Right lobe of liver (tissue), 6 donors: ENCODE measurements around the gene IL25. TPM values are rescaled to one million over a fixed set of nuclear protein-coding genes. Genes with fewer than 3 reads are reported as not detected.
"Not testable (repeated sequence)": the region's sequence is repeated elsewhere in the genome, so short reads cannot be mapped to it uniquely, and the experiment has no call there.

ENCODE experiments used
- ATAC-seq, 4 donors: fragments of 200-7000 bp; cut with Tn5 transposase; one replicate each; pipeline ENCODE4 v1.9.1; 2020; ENCODE audit warnings: mild to moderate bottlenecking in 4 of 4, moderate library complexity in 4 of 4
- DNase-seq, 3 donors: peaks; one replicate each; pipeline ENCODE4 v3.0.0-alpha.2; 2020
- H3K27ac ChIP-seq, 3 donors: fragments of 200-600 bp; one replicate each; pipeline ENCODE4 v1.8.0; 2022
- H3K27me3 ChIP-seq, 2 donors: fragments of 200-600 bp; one replicate each; pipeline ENCODE4 v1.8.0; 2022
- H3K36me3 ChIP-seq, 4 donors: fragments of 200-600 bp; sonication (generic) in 1 of 4; one replicate each; pipeline versions ENCODE4 v1.5.1 to v1.8.0; 2017 to 2022; ENCODE audit warnings: control low read depth in 1 of 4
- H3K4me1 ChIP-seq, 4 donors: fragments of 200-600 bp; sonication (generic) in 1 of 4; one replicate each; pipeline versions ENCODE4 v1.5.1 to v1.8.0; 2017 to 2022; ENCODE audit warnings: control low read depth in 1 of 4
- H3K4me3 ChIP-seq, 3 donors: fragments of 200-600 bp; one replicate each; pipeline ENCODE4 v1.8.0; 2022
- H3K9me3 ChIP-seq, 4 donors: fragments of 200-600 bp; sonication (generic) in 1 of 4; one replicate each; pipeline versions ENCODE4 v1.5.1 to v1.8.0; 2017 to 2022; ENCODE audit warnings: control low read depth in 1 of 4
- POLR2A ChIP-seq: fragments of 450-650 bp; IDR thresholded peaks from one replicate; pipeline ENCODE4 v1.6.1; 2017; ENCODE audit warnings: antibody characterized with exemption, mild to moderate bottlenecking
- WGBS: methylation state at CpG from one replicate; pipeline ENCODE4 v1.1.6; 2018; ENCODE audit warnings: low coverage, low lambda C conversion rate; ENCODE audit not compliant: insufficient coverage; ENCODE audit errors: missing lambda C conversion rate; 5-methylcytosine and 5-hydroxymethylcytosine counted together
- intact Hi-C, 2 donors: fragments of 100-400 bp; cut with DNase I; formaldehyde crosslinking; loops; one replicate each; pipeline versions ENCODE4 v1.11.2 to v1.14.1; 2022
- total RNA-seq, 6 experiments: library from RNA; depleted of rRNA in 2 of 6; stranded (reverse); fragments of >200 nt in 2 of 6; fragmentation: NEBNext Ultra II Directional in 3 of 6; extraction: Animal tissue kit (Norgen Biotek cat#: 25700) in 3 of 6; gene quantifications; one replicate each; pipeline versions ENCODE4 v1.1.0 to v1.2.4, GENCODE V29; 2016 to 2023
- TF ChIP-seq, protein P1 (sequence below), 4 donors: fragments of 200-600 bp in 3 of 4; fragments of 450-650 bp in 1 of 4; IDR thresholded peaks; one replicate each; pipeline versions ENCODE4 v1.5.1 to v1.8.0; 2016 to 2022; ENCODE audit warnings: antibody characterized with exemption in 4 of 4, mild to moderate bottlenecking in 2 of 4
- donor health status: DM: no; HTN: yes; CAD: no.
- donor health status: DM: no; HTN: no; CAD: no.
- donor health status: DM: no; HTN: no; CAD: no.
- donor health status: DM: no; HTN: yes; CAD: no.
- donor health status: DM: no; HTN: yes; CAD: no.

IL25 gene
- total RNA-seq, 6 experiments from 2014 or later: not detected

DNA sequence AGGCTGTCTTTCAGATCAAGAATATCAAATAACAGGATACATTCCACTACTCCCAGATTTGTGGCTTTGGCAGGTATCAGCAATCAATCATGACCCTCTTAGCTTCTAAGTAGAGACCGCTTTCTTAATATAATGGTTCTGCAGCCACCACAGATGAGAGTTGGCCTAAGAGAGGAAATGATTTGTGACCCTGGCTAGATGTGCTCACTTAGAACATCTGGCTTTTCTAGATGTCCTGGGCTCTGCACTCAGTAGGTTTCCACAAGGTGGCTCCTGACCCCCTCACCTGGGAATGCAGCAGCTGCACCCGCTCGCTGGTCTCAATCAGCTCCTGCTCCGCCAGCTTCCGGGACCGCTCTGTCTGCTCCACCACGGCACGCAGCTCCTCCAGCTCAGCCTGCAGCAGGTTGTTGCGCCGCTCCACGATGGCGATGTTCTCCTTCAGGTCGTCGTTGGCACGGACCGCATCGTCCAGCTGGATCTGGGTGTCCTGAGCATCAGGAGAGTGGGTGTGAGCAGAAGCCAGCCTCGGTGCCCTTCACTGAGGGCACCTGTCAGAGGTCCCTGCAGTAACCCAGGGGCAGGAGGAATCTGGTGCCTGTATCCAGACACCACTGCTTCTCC is 13.1 kb downstream of the IL25 start:
- DNase-seq (no peak), ATAC-seq (no peak)
- 72% methylated on average over 6 of the region's 18 CpGs for WGBS

DNA sequence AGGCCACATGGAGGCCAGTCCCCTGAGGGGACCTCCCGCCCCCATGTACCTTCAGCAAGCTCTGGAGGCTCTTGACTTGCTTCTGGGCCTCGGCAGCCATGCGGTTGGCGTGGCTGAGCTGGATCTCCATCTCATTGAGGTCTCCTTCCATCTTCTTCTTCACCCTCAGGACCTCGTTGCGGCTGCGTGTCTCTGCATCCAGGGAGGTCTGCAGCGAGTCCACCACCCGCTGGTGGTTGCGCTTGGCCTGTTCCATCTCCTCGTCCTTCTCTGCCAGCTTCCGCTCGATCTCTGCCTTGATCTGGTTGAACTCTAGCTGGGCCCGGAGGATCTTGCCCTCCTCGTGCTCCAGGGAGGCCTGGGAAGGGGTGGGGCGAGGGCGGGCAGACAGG is 13.7 kb downstream of the IL25 start:
- WGBS: 72% methylated on average over 7 of the region's 17 CpGs
- intact Hi-C loops: loop anchor here in 1 of 2 donors (10.0 kb wide), 1 partner anchor 261 kb away; no protein-coding TSS in a partner anchor
- not testable (repeated sequence) for DNase-seq

More for the DNA sequence above, 13.1 kb downstream of the IL25 start:
- Histone ChIP-seq H3K27ac (no peak overlapping the region), H3K27me3 (no peaks in the 10 kb centered on the region), H3K4me3 (no peak overlapping the region), H3K9me3 (no peaks in the 10 kb centered on the region), H3K4me1 (no peaks in the 10 kb centered on the region), H3K36me3 (no peaks in the 10 kb centered on the region)
- TF ChIP-seq POLR2A: no peak
- TF ChIP-seq, protein P1, sequence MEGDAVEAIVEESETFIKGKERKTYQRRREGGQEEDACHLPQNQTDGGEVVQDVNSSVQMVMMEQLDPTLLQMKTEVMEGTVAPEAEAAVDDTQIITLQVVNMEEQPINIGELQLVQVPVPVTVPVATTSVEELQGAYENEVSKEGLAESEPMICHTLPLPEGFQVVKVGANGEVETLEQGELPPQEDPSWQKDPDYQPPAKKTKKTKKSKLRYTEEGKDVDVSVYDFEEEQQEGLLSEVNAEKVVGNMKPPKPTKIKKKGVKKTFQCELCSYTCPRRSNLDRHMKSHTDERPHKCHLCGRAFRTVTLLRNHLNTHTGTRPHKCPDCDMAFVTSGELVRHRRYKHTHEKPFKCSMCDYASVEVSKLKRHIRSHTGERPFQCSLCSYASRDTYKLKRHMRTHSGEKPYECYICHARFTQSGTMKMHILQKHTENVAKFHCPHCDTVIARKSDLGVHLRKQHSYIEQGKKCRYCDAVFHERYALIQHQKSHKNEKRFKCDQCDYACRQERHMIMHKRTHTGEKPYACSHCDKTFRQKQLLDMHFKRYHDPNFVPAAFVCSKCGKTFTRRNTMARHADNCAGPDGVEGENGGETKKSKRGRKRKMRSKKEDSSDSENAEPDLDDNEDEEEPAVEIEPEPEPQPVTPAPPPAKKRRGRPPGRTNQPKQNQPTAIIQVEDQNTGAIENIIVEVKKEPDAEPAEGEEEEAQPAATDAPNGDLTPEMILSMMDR (IDR thresholded peaks at IDR 0.05): no peak
- intact Hi-C loops: loop anchor here in 1 of 2 donors (10.0 kb wide), 1 partner anchor 261 kb away; no protein-coding TSS in a partner anchor

DNA sequence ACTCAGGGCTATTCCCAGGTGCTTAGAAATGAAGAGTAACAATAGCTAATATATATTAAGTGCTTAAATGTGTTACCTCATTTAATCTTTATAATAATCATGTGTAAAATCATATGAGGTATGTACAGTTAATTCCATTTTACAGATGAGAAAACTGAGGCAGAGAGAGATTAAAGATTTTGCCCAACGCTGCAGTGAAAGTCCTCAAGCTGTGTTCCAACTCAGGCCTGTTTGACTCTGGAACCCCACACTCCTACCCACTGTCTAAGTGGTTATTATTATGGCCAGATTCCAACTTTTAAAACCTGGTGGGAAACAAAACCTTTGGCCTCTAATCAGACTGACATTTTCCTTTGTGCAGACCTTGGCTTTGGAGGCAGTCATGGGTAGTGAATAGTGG is 14.4 kb downstream of the IL25 start:
- TF ChIP-seq, protein P1 (IDR thresholded peaks at IDR 0.05): no peak
- no peak for TF ChIP-seq POLR2A
- no peak overlapping the region for H3K4me3 ChIP-seq
- H3K27me3 ChIP-seq: no peaks in the 10 kb centered on the region
- no peak overlapping the region for H3K27ac ChIP-seq
- no peaks in the 10 kb centered on the region for H3K36me3 ChIP-seq
- no peaks in the 10 kb centered on the region for H3K9me3 ChIP-seq
- ATAC-seq (no peak), DNase-seq (no peak)
- intact Hi-C loops: loop anchor here in 1 of 2 donors (10.0 kb wide), 1 partner anchor 262 kb away; no protein-coding TSS in a partner anchor
- H3K4me1 ChIP-seq: no peaks in the 10 kb centered on the region
- WGBS: 57% methylated on average over 1 of the region's 1 CpG

More for the DNA sequence above, 13.7 kb downstream of the IL25 start:
- H3K4me1 ChIP-seq, ATAC-seq, H3K36me3 ChIP-seq, H3K4me3 ChIP-seq, H3K27me3 ChIP-seq, H3K27ac ChIP-seq, H3K9me3 ChIP-seq: not testable (repeated sequence)

DNA sequence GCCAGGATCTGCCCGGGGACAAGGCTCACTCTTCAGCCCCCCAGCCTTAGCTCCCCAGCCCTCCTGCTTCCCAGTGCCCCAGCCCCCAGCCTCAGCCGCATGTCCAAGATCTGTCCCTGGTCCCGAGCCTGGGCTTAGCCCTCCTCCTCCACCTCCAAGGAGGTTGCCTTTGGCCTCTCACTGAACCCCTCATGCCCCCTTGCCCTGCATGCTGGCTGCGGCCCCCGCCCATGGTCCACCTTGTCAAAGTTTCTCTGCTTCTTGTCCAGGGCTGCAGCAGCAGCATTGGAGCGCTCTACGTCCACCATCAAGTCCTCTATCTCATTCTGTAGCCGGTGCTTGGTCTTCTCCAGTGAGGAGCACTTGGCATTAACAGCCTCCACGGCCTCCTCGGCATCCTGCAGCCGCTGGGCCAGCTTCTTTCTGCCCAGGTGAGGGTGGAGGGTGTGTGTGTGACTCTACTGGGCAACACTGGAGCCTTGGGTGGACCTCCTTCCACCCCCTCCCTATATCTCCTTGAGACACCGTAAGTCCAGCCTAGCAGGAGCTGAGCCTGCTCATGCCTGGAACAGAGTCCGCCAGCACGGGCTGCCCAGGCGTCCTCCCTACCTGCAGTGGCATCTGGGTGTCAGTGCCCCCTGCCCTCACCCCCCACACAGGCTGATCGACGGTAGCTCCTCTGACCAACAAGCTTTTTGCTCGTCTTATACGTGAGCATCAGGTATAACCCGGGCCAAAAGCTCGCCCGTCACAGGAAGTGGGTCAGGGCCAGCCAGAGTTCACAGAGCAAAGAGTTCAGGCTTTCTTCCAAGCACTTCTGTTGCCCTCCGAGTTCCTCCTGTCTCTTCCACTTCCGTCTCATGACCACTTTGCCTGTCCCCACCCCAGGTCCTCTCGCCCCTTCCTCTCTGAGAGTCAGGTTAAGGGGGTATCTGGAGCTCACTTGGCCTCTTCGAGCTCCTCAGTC is 15.6 kb downstream of the IL25 start:
- ATAC-seq (no peak), DNase-seq (no peak)
- no peak for TF ChIP-seq POLR2A
- TF ChIP-seq, protein P1 (IDR thresholded peaks at IDR 0.05): no peak
- H3K36me3 ChIP-seq: no peaks in the 10 kb centered on the region
- intact Hi-C loops: loop anchor here in 1 of 2 donors (10.0 kb wide), 1 partner anchor 263 kb away; no protein-coding TSS in a partner anchor
- H3K27me3 ChIP-seq: no peaks in the 10 kb centered on the region
- no peaks in the 10 kb centered on the region for H3K9me3 ChIP-seq
- H3K4me3 ChIP-seq: no peak overlapping the region
- WGBS: 48% methylated on average over 10 of the region's 26 CpGs
- no peaks in the 10 kb centered on the region for H3K4me1 ChIP-seq
- no peak overlapping the region for H3K27ac ChIP-seq
